SH-SY5Y (cell line): ENCODE measurements around the gene SMIM14.

Source experiments
- GATA2 ChIP-seq: IDR thresholded peaks from 2 replicates; pipeline ENCODE4 v1.6.1; 2011; ENCODE audit warnings: mild to moderate bottlenecking, low read depth, low read length
- GATA3 ChIP-seq: IDR thresholded peaks from 2 replicates; pipeline ENCODE4 v1.6.1; 2011; ENCODE audit warnings: low read depth, mild to moderate bottlenecking, low read length, moderate library complexity

- TF ChIP-seq GATA2: no peak
- TF ChIP-seq GATA3: no peak
Measured at GRCh38 chr4:39664828-39665731, 26.4 kb upstream of the SMIM14 start.
